ENCODE measurements around the gene HMCN2.

- TF ChIP-seq EZH2 (IDR thresholded peaks at IDR 0.05; ENCODE audit: borderline replicate concordance) = no peak
- TF ChIP-seq CTCF (IDR thresholded peaks at IDR 0.05; ENCODE audit: poor library complexity) = no peak
Observed at GRCh38 chr9:130414910-130415746, 149.6 kb downstream of the HMCN2 start.

Measured in hepatocyte (in vitro differentiated cells).